Loucy (cell line): Measurements from ENCODE around the gene LY6G6D.

Experiments
- H2AFZ ChIP-seq: fragments of 200-600 bp; sonication (generic); 2 replicates; pipeline ENCODE4 v1.6.0; 2016; ENCODE audit warnings: antibody characterized with exemption, mild to moderate bottlenecking, low read length, moderate library complexity
- H3F3A ChIP-seq: fragments of 200-600 bp; 2 replicates; pipeline ENCODE4 v1.6.0; 2016; ENCODE audit warnings: antibody characterized with exemption, low read depth, mild to moderate bottlenecking
- H3K27me3 ChIP-seq: fragments of 200-600 bp; sonication (generic); 2 replicates; pipeline ENCODE4 v1.6.1; 2014; ENCODE audit warnings: low read length, mild to moderate bottlenecking; ENCODE audit not compliant: insufficient read depth, poor library complexity, severe bottlenecking
- H3K36me3 ChIP-seq: fragments of 200-600 bp; sonication (generic); 2 replicates; pipeline ENCODE4 v1.6.1; 2016; ENCODE audit warnings: low read length; ENCODE audit not compliant: insufficient read depth
- H3K4me1 ChIP-seq: fragments of 200-600 bp; sonication (generic); 2 replicates; pipeline ENCODE4 v1.5.1; 2014; ENCODE audit warnings: low read length, mild to moderate bottlenecking; ENCODE audit not compliant: insufficient read depth, poor library complexity, severe bottlenecking
- H3K4me2 ChIP-seq: fragments of 200-600 bp; sonication (generic); 2 replicates; pipeline ENCODE4 v1.6.0; 2014; ENCODE audit warnings: antibody characterized with exemption, low read length, low read depth, mild to moderate bottlenecking; ENCODE audit not compliant: poor library complexity, severe bottlenecking
- H3K4me3 ChIP-seq: fragments of 200-600 bp; sonication (generic); 2 replicates; pipeline ENCODE4 v1.5.1; 2014; ENCODE audit warnings: low read length, mild to moderate bottlenecking, mixed read lengths; ENCODE audit not compliant: poor library complexity, severe bottlenecking
- H3K79me2 ChIP-seq: fragments of 200-600 bp; sonication (generic); 2 replicates; pipeline ENCODE4 v1.6.1; 2014; ENCODE audit warnings: low read length; ENCODE audit not compliant: insufficient read depth
- H3K9ac ChIP-seq: fragments of 200-600 bp; sonication (generic); 2 replicates; pipeline ENCODE4 v1.6.0; 2014; ENCODE audit warnings: mild to moderate bottlenecking, low read depth, low read length, moderate library complexity; ENCODE audit not compliant: poor library complexity, severe bottlenecking
- H3K9me2 ChIP-seq: fragments of 200-600 bp; sonication (generic); replicated peaks from 2 replicates; pipeline ENCODE4 v1.6.1; 2016; ENCODE audit warnings: low read depth, low read length, mixed read lengths
- H3K9me3 ChIP-seq: fragments of 200-600 bp; sonication (generic); 2 replicates; pipeline ENCODE4 v1.6.1; 2014; ENCODE audit warnings: mild to moderate bottlenecking, antibody characterized with exemption, low read length, low read depth; ENCODE audit not compliant: insufficient read depth
- H4K20me1 ChIP-seq: fragments of 200-600 bp; sonication (generic); 2 replicates; pipeline ENCODE4 v1.6.0; 2014; ENCODE audit warnings: antibody characterized with exemption, low read length, mild to moderate bottlenecking; ENCODE audit not compliant: insufficient read depth, poor library complexity, severe bottlenecking
- EZH2phosphoT487 ChIP-seq: fragments of 200-600 bp; IDR thresholded peaks from 2 replicates; pipeline ENCODE4 v1.6.1; 2018; ENCODE audit warnings: antibody characterized with exemption, mild to moderate bottlenecking, moderate library complexity, borderline replicate concordance
- TF ChIP-seq, protein P1 (sequence below): fragments of 200-600 bp; sonication (generic); conservative IDR thresholded peaks from 2 replicates; pipeline ENCODE4 v1.5.1; 2014; ENCODE audit warnings: mild to moderate bottlenecking, antibody characterized with exemption, low read length

The LY6G6D gene

DNA sequence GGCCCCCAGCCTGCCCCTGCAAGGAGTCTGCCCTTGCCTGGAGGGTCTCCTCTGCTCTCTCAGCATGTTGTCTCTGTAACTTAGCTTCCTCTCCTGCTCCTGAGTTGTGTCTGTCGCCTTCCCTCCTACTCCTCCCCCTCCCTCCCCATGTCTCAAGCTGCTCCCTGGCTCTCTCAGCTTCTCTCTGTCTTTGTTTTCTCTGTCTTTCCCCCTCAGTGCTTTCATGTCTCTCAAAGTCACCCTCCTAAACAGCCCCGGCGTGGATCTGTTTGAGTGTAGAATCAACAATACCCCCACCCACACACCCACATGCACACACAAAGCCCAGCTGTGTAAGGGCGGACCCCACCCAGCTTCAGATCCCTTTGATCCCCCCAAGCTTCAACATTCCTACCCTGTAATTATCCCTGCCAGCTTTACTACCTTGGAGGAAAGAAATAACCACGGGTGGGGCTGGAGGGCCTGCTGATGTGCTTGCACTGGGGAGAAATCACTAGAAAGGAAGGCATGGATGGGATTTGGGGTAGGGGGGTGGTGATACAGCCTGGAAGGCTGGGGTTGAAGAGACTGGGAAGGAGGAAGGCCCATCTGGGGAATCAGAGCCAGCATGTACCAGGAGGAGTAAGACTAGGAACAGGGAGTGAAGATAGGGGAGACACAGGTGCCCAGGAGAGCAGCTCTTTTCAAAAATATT, 1.0 kb upstream of the LY6G6D start:
- Histone ChIP-seq H3K79me2 (no peaks in the 10 kb centered on the region), H4K20me1 (no peaks in the 10 kb centered on the region), H3K27me3 (no peaks in the 10 kb centered on the region), H3K4me3 (no peak overlapping the region), H3K4me2 (no peak overlapping the region), H3K9me2 (no peaks in the 10 kb centered on the region), H3F3A (no peaks in the 10 kb centered on the region), H3K36me3 (no peaks in the 10 kb centered on the region), H2AFZ (peak overlapping the region; percentile 56; the same call in 1 of the 2 replicates), H3K4me1 (peaks cover 40% of the 10 kb centered on the region), H3K9ac (peak overlapping the region; percentile 52), H3K9me3 (no peaks in the 10 kb centered on the region)
- no peak for TF ChIP-seq EZH2phosphoT487
- TF ChIP-seq, protein P1, sequence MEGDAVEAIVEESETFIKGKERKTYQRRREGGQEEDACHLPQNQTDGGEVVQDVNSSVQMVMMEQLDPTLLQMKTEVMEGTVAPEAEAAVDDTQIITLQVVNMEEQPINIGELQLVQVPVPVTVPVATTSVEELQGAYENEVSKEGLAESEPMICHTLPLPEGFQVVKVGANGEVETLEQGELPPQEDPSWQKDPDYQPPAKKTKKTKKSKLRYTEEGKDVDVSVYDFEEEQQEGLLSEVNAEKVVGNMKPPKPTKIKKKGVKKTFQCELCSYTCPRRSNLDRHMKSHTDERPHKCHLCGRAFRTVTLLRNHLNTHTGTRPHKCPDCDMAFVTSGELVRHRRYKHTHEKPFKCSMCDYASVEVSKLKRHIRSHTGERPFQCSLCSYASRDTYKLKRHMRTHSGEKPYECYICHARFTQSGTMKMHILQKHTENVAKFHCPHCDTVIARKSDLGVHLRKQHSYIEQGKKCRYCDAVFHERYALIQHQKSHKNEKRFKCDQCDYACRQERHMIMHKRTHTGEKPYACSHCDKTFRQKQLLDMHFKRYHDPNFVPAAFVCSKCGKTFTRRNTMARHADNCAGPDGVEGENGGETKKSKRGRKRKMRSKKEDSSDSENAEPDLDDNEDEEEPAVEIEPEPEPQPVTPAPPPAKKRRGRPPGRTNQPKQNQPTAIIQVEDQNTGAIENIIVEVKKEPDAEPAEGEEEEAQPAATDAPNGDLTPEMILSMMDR, result no peak

DNA sequence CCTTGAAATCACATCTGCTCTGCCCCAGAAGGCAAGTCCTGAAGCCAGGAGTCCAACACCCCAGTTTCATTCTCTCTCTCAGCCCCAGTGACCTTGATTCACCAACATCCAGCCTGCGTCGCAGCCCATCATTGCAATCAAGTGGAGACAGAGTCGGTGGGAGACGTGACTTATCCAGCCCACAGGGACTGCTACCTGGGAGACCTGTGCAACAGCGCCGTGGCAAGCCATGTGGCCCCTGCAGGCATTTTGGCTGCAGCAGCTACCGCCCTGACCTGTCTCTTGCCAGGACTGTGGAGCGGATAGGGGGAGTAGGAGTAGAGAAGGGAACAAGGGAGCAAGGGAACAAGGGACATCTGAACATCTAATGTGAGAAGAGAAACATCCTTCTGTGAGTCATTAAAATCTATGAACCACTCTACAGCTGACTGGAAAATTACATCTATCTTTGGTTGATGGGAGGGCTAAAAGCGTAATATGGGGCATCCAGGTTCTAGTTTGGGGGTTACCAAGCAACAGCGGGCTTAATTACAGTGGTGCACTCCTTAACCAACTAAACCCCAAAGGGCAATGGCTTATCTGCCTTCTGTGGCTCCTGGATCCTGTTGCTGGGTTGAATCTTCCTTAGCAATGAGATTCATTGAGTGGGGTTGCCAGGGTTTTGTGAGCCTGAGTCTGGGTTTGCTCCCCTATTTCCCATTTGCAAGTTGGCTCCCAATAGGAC, 2.5 kb downstream of the LY6G6D start:
- no peak for TF ChIP-seq EZH2phosphoT487
- TF ChIP-seq, protein P1, result no peak
- Histone ChIP-seq H3K27me3 (no peaks in the 10 kb centered on the region), H3K36me3 (no peaks in the 10 kb centered on the region), H3K4me2 (no peak overlapping the region), H4K20me1 (no peaks in the 10 kb centered on the region), H3K9me3 (no peaks in the 10 kb centered on the region), H3K79me2 (no peaks in the 10 kb centered on the region), H2AFZ (no peak overlapping the region), H3F3A (no peaks in the 10 kb centered on the region), H3K4me3 (no peak overlapping the region), H3K9ac (no peak overlapping the region), H3K9me2 (no peaks in the 10 kb centered on the region), H3K4me1 (peaks cover 21% of the 10 kb centered on the region)

DNA sequence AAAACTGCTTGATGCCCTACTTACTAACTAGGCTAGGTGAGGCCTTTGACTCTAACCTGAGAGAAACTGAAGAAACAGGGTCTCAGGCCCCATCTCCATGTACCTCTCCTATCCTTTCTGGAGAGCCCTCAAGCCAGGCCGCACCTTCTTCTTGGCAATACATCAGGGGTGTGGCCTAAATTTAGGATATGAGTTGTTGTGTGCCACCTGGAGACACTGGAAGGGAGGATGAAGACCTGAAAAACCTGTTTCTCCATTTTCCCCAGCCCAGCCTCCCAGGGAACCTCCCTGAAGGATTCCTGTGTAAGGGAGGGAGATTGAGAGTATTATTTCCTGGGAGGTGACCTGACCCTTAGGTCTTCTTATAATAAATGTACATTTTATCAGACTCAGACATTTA, 3.1 kb downstream of the LY6G6D start:
- H3K4me1 ChIP-seq, result peaks cover 21% of the 10 kb centered on the region

More for the DNA sequence above, 3.1 kb downstream of the LY6G6D start:
- Histone ChIP-seq H3K9me3 (no peaks in the 10 kb centered on the region), H4K20me1 (no peaks in the 10 kb centered on the region), H3K4me3 (no peak overlapping the region), H3K36me3 (no peaks in the 10 kb centered on the region), H3F3A (no peaks in the 10 kb centered on the region), H3K4me2 (no peak overlapping the region), H3K9me2 (no peaks in the 10 kb centered on the region), H2AFZ (no peak overlapping the region), H3K79me2 (no peaks in the 10 kb centered on the region), H3K9ac (no peak overlapping the region), H3K27me3 (no peaks in the 10 kb centered on the region)
- TF ChIP-seq, protein P1, result no peak
- no peak for TF ChIP-seq EZH2phosphoT487
